ENCODE measurements around the gene TRNAU1AP.
"Not testable (repeated sequence)": the region's sequence is repeated elsewhere in the genome, so short reads cannot be mapped to it uniquely, and the experiment has no call there.

Gene TRNAU1AP

GRCh38 chr1:28577738-28578536, 25.1 kb downstream of the TRNAU1AP start:
- no peak for DNase-seq (ENCODE audit: low spot score)

- DNase-seq (ENCODE audit: low spot score), result no peak
These were observed 25.9 kb downstream of the TRNAU1AP start for GRCh38 chr1:28578696-28579218.

GRCh38 chr1:28579401-28579800, 26.5 kb downstream of the TRNAU1AP start:
- no peak for DNase-seq (ENCODE audit: low spot score)

- peak; percentile 63 for DNase-seq (ENCODE audit: low spot score)
These were observed 28.0 kb downstream of the TRNAU1AP start for GRCh38 chr1:28580722-28581530.

GRCh38 chr1:28581531-28582247, 28.8 kb downstream of the TRNAU1AP start:
- peak; percentile 98 for DNase-seq (ENCODE audit: low spot score)

- peak; percentile 58 for DNase-seq (ENCODE audit: low spot score)
These were observed 29.3 kb downstream of the TRNAU1AP start for GRCh38 chr1:28582248-28582615.

- not testable (repeated sequence) for DNase-seq (ENCODE audit: low spot score)
These were observed 33.9 kb downstream of the TRNAU1AP start for GRCh38 chr1:28586585-28587391.

- peak; percentile 55 for DNase-seq (ENCODE audit: low spot score)
These were observed 38.9 kb downstream of the TRNAU1AP start, which contains the start of gene RAB42 for GRCh38 chr1:28591708-28592320. Gene RAB42 (plus strand): TSS chr1:28592265. CDS start chr1:28592512, 247 bp downstream.

- DNase-seq (ENCODE audit: low spot score), result peak; percentile 51
These were observed 39.6 kb downstream of the TRNAU1AP start for GRCh38 chr1:28592321-28593071.

- not testable (repeated sequence) for DNase-seq (ENCODE audit: low spot score)
These were observed 41.1 kb downstream of the TRNAU1AP start for GRCh38 chr1:28593988-28594356.

- DNase-seq (ENCODE audit: low spot score), result not testable (repeated sequence)
These were observed 42.0 kb downstream of the TRNAU1AP start for GRCh38 chr1:28594686-28595411.

GRCh38 chr1:28595412-28596191, 42.7 kb downstream of the TRNAU1AP start:
- no peak for DNase-seq (ENCODE audit: low spot score)

GRCh38 chr1:28596276-28596675, 43.4 kb downstream of the TRNAU1AP start:
- DNase-seq (ENCODE audit: low spot score), result not testable (repeated sequence)

GRCh38 chr1:28601696-28602095, 48.8 kb downstream of the TRNAU1AP start:
- DNase-seq (ENCODE audit: low spot score), result peak; percentile 94

GRCh38 chr1:28602536-28603439, 49.9 kb downstream of the TRNAU1AP start:
- DNase-seq (ENCODE audit: low spot score), result peak; percentile 75

- DNase-seq (ENCODE audit: low spot score), result no peak
These were observed 51.5 kb downstream of the TRNAU1AP start for GRCh38 chr1:28604411-28604810.

- DNase-seq (ENCODE audit: low spot score), result no peak
These were observed 52.1 kb downstream of the TRNAU1AP start for GRCh38 chr1:28604962-28605361.

GRCh38 chr1:28606771-28607170, 53.9 kb downstream of the TRNAU1AP start:
- DNase-seq (ENCODE audit: low spot score), result no peak
